ENCODE measurements around the gene WDR26.
"Not testable (repeated sequence)": the region's sequence is repeated elsewhere in the genome, so short reads cannot be mapped to it uniquely, and the experiment has no call there.

The WDR26 gene

GRCh38 chr1:224352436-224353085 is 82.0 kb downstream of the WDR26 start:
- DNase-seq (ENCODE audit: low read depth, low spot score), result not testable (repeated sequence)

- not testable (repeated sequence) for DNase-seq (ENCODE audit: low read depth, low spot score)
Measured at GRCh38 chr1:224349716-224350115, 84.9 kb downstream of the WDR26 start.

- no peak for DNase-seq (ENCODE audit: low read depth, low spot score)
Measured at GRCh38 chr1:224348137-224348536, 86.5 kb downstream of the WDR26 start.

- DNase-seq (ENCODE audit: low read depth, low spot score), result no peak
Measured at GRCh38 chr1:224343679-224344078, 90.9 kb downstream of the WDR26 start.

GRCh38 chr1:224340453-224341384 is 93.9 kb downstream of the WDR26 start:
- DNase-seq (ENCODE audit: low read depth, low spot score), result not testable (repeated sequence)

GRCh38 chr1:224339442-224340033 is 95.1 kb downstream of the WDR26 start:
- DNase-seq (ENCODE audit: low read depth, low spot score), result no peak

- no peak for DNase-seq (ENCODE audit: low read depth, low spot score)
Measured at GRCh38 chr1:224338150-224338838, 96.3 kb downstream of the WDR26 start.

Data from activated naive CD8-positive, alpha-beta T cell treated with anti-CD3 and anti-CD28 coated beads, Interleukin-2, amount 50 U/mL, for 16 hours (primary cell).